Measurements from ENCODE around the gene GAB4. TPM values are rescaled to one million over a fixed set of nuclear protein-coding genes. Genes with fewer than 3 reads are reported as not detected.

The GAB4 gene
- total RNA-seq, 1 experiment from 2014 or later, result not detected

DNA sequence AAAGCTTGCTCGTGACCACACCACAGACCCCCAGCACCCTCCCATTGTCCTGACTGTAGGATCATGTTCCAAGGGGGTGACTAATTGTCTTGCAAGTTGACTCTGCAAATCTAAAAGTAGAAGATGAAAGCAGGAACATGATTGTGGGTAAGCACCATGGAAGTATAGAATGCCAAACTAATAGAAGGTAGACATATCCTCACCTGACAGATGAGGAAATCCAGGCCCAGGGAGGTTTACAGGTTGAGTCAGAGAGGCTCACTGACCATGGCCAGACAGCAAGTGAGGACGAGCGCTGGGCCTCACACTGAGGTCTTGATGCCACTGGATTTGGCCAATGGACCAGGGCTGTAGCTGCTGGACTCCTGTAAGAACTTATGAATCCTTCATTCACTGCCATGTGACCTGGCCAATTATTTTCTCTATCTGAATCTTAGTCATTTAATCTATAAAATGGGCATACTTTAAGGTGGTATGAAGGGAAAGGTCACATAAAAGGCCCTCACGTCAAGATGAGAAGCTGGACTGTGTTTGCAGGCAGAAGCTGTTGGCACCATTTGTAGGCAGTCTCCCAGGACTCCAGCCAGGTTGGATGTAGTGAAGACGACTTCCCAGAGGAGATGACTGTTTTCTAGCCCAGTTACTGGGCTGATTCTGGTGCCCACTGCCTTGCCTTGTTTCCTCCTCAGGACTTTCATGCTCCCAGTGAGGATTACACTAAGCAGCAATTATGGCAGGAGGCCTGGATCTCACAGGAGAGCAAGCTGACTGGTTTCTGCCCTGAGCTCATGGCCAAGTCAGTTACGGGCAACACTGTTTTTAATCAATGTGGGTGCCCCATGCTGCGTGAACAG is 54.6 kb downstream of the GAB4 start:
- H3K14ac ChIP-seq (ENCODE audit: insufficient read depth, low read length), result no peak overlapping the region
- no peaks in the 10 kb centered on the region for H3K23me2 ChIP-seq (ENCODE audit: insufficient read length, low read depth, low read length, poor library complexity, severe bottlenecking)
- Mint-ChIP-seq H3K4me1 (no peaks in the 10 kb centered on the region), H3K36me3 (ENCODE audit: insufficient read depth in 1 of 3, low read depth in 3 of 3) (peaks cover 0 to 3% (median 0%) of the 10 kb centered on the region in 3 experiments; a peak in 1 of 7 replicates), H3K27ac (no peak overlapping the region), H3K9me3 (peaks cover 90 to 95% of the 10 kb centered on the region in 2 experiments), H3K4me3 (no peak overlapping the region), H3K27me3 (ENCODE audit: low read depth) (peaks cover 11% of the 10 kb centered on the region)
- H3K4me1 ChIP-seq (ENCODE audit: insufficient read depth, low read length), result no peaks in the 10 kb centered on the region
- H3K9ac ChIP-seq (ENCODE audit: extremely low read depth, insufficient read length, low read length), result no peak overlapping the region
- H3K56ac ChIP-seq (ENCODE audit: insufficient read length, low read depth, low read length), result no peak overlapping the region
- no peaks in the 10 kb centered on the region for H3K79me2 ChIP-seq (ENCODE audit: insufficient read depth, low read length)
- H3K4ac ChIP-seq (ENCODE audit: low read depth, low read length), result no peak overlapping the region
- H2AK5ac ChIP-seq (ENCODE audit: insufficient read length, low read length), result no peak overlapping the region
- no peak overlapping the region for H2BK20ac ChIP-seq (ENCODE audit: low read depth, low read length, poor library complexity, severe bottlenecking)
- TF ChIP-seq, protein P1, sequence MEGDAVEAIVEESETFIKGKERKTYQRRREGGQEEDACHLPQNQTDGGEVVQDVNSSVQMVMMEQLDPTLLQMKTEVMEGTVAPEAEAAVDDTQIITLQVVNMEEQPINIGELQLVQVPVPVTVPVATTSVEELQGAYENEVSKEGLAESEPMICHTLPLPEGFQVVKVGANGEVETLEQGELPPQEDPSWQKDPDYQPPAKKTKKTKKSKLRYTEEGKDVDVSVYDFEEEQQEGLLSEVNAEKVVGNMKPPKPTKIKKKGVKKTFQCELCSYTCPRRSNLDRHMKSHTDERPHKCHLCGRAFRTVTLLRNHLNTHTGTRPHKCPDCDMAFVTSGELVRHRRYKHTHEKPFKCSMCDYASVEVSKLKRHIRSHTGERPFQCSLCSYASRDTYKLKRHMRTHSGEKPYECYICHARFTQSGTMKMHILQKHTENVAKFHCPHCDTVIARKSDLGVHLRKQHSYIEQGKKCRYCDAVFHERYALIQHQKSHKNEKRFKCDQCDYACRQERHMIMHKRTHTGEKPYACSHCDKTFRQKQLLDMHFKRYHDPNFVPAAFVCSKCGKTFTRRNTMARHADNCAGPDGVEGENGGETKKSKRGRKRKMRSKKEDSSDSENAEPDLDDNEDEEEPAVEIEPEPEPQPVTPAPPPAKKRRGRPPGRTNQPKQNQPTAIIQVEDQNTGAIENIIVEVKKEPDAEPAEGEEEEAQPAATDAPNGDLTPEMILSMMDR (conservative IDR thresholded peaks at IDR 0.05), result no peak
- H3K23ac ChIP-seq (ENCODE audit: insufficient read length, low read depth, low read length), result no peak overlapping the region
- H2BK12ac ChIP-seq (ENCODE audit: insufficient read length, low read depth, low read length), result no peak overlapping the region
- H4K91ac ChIP-seq (ENCODE audit: insufficient read length, low read depth, low read length), result no peak overlapping the region
- H3K79me1 ChIP-seq (ENCODE audit: insufficient read depth, low read depth, low read length, poor library complexity, severe bottlenecking), result no peaks in the 10 kb centered on the region
- no peak overlapping the region for H2BK15ac ChIP-seq (ENCODE audit: low read depth, low read length)
- no peaks in the 10 kb centered on the region for H4K20me1 ChIP-seq (ENCODE audit: control insufficient read depth, insufficient read depth, insufficient read length)
- no CpG with 5 or more reads among the region's 7 CpGs for WGBS (ENCODE audit: extremely low coverage, insufficient read length, low lambda C conversion rate)
- H2AFZ ChIP-seq (ENCODE audit: low read length), result no peak overlapping the region
- H4K5ac ChIP-seq (ENCODE audit: insufficient read length, low read depth, low read length), result no peak overlapping the region
- no peak overlapping the region for H2BK120ac ChIP-seq (ENCODE audit: low read depth, low read length, poor library complexity, severe bottlenecking)
- DNase-seq, result peak; percentile 8
- H4K8ac ChIP-seq (replicated peaks; ENCODE audit: insufficient read length, low read depth, low read length), result no peak overlapping the region
- H3K27ac ChIP-seq (ENCODE audit: insufficient read length, low read depth, low read length), result no peak overlapping the region
- H3K18ac ChIP-seq (ENCODE audit: insufficient read length, low read depth, low read length), result no peak overlapping the region
- H3K27me3 ChIP-seq (ENCODE audit: insufficient read depth, low read length), result no peaks in the 10 kb centered on the region
- H2BK5ac ChIP-seq (ENCODE audit: insufficient read length, low read length), result no peak overlapping the region
- no peaks in the 10 kb centered on the region for H3K9me3 ChIP-seq (ENCODE audit: control insufficient read depth, low read depth, low read length)
- no peak overlapping the region for H3K4me2 ChIP-seq (ENCODE audit: insufficient read depth, insufficient read length, low read length)
- no peak overlapping the region for H3T11ph ChIP-seq (ENCODE audit: low read length)

Measured in H9 (cell line).